ENCODE measurements around the gene DUS2.

Gene DUS2

GRCh38 chr16:68068926-68069325 is 45.8 kb downstream of the DUS2 start:
- Histone ChIP-seq H3K27ac (ENCODE audit: insufficient read depth in 1 of 2, low read depth in 1 of 2, low read length in 2 of 2, poor library complexity in 1 of 2, severe bottlenecking in 2 of 2) (no peak overlapping the region), H3K9me3 (ENCODE audit: control extremely low read depth in 1 of 5, control insufficient read depth in 4 of 5, insufficient read depth in 2 of 5, low read depth in 1 of 5, low read length in 4 of 5) (no peaks in the 10 kb centered on the region), H3K27me3 (replicated peaks in 2 of 5; ENCODE audit: control insufficient read depth in 4 of 5, insufficient read depth in 5 of 5, low read length in 4 of 5) (no peaks in the 10 kb centered on the region), H3K36me3 (ENCODE audit: control insufficient read depth in 4 of 4, insufficient read depth in 4 of 4, low read length in 3 of 4) (peaks cover 6 to 53% (median 39%) of the 10 kb centered on the region in 4 experiments), H3K4me3 (ENCODE audit: control insufficient read depth in 1 of 7, extremely low read depth in 1 of 7, insufficient read depth in 4 of 7, low read depth in 2 of 7, low read length in 6 of 7) (no peak overlapping the region), H3K4me1 (ENCODE audit: control extremely low read depth in 1 of 4, control insufficient read depth in 4 of 4, insufficient read depth in 4 of 4, low read length in 3 of 4) (peaks cover 4 to 44% (median 16%) of the 10 kb centered on the region in 4 experiments)
- ChIA-PET POLR2A (interaction anchor here (1.0 kb wide), 1 partner anchor 100 kb away, joined by 3 read pairs; the partner anchor contains the start of gene SLC12A4), CTCF (interaction anchor here (0.8 to 5.6 kb wide), 2 partner anchors 15 to 165 kb away, joined by 3 to 34 read pairs; partner anchors contain the start of gene NFATC3)
- 98% methylated on average over 7 of the region's 9 CpGs for WGBS (ENCODE audit: insufficient coverage)
- DNase-seq = no peak

GRCh38 chr16:68069511-68070248 is 46.6 kb downstream of the DUS2 start:
- WGBS (ENCODE audit: insufficient coverage) = 82% methylated on average over 6 of the region's 7 CpGs
- Histone ChIP-seq H3K27ac (ENCODE audit: insufficient read depth in 1 of 2, low read depth in 1 of 2, low read length in 2 of 2, poor library complexity in 1 of 2, severe bottlenecking in 2 of 2) (no peak overlapping the region), H3K27me3 (replicated peaks in 2 of 5; ENCODE audit: control insufficient read depth in 4 of 5, insufficient read depth in 5 of 5, low read length in 4 of 5) (no peaks in the 10 kb centered on the region), H3K36me3 (ENCODE audit: control insufficient read depth in 4 of 4, insufficient read depth in 4 of 4, low read length in 3 of 4) (peaks cover 6 to 55% (median 39%) of the 10 kb centered on the region in 4 experiments), H3K4me1 (ENCODE audit: control extremely low read depth in 1 of 4, control insufficient read depth in 4 of 4, insufficient read depth in 4 of 4, low read length in 3 of 4) (peaks cover 4 to 45% (median 23%) of the 10 kb centered on the region in 4 experiments), H3K4me3 (ENCODE audit: control insufficient read depth in 1 of 7, extremely low read depth in 1 of 7, insufficient read depth in 4 of 7, low read depth in 2 of 7, low read length in 6 of 7) (no peak overlapping the region), H3K9me3 (ENCODE audit: control extremely low read depth in 1 of 5, control insufficient read depth in 4 of 5, insufficient read depth in 2 of 5, low read depth in 1 of 5, low read length in 4 of 5) (no peaks in the 10 kb centered on the region)
- ChIA-PET CTCF (interaction anchor here (0.8 to 5.6 kb wide), 4 partner anchors 14 to 165 kb away, joined by 3 to 34 read pairs (median 4); partner anchors contain the start of gene NFATC3), POLR2A (interaction anchor here (1.0 kb wide), 1 partner anchor 101 kb away, joined by 3 read pairs; the partner anchor contains the start of gene SLC12A4)
- DNase-seq = no peak

GRCh38 chr16:68070249-68070730 is 47.2 kb downstream of the DUS2 start:
- H3K4me1 ChIP-seq (ENCODE audit: control extremely low read depth in 1 of 4, control insufficient read depth in 4 of 4, insufficient read depth in 4 of 4, low read length in 3 of 4) = peaks cover 4 to 46% (median 28%) of the 10 kb centered on the region in 4 experiments
- H3K27ac ChIP-seq (ENCODE audit: insufficient read depth in 1 of 2, low read depth in 1 of 2, low read length in 2 of 2, poor library complexity in 1 of 2, severe bottlenecking in 2 of 2) = no peak overlapping the region
- no peaks in the 10 kb centered on the region for H3K27me3 ChIP-seq (replicated peaks in 2 of 5; ENCODE audit: control insufficient read depth in 4 of 5, insufficient read depth in 5 of 5, low read length in 4 of 5)
- ChIA-PET POLR2A (no interaction called here), CTCF (interaction anchor here (1.3 to 6.7 kb wide), 4 partner anchors 7 to 159 kb away, joined by 4 to 51 read pairs (median 19); partner anchors contain the start of gene NFATC3)
- peaks cover 6 to 55% (median 41%) of the 10 kb centered on the region in 4 experiments for H3K36me3 ChIP-seq (ENCODE audit: control insufficient read depth in 4 of 4, insufficient read depth in 4 of 4, low read length in 3 of 4)
- H3K4me3 ChIP-seq (ENCODE audit: control insufficient read depth in 1 of 7, extremely low read depth in 1 of 7, insufficient read depth in 4 of 7, low read depth in 2 of 7, low read length in 6 of 7) = no peak overlapping the region
- H3K9me3 ChIP-seq (ENCODE audit: control extremely low read depth in 1 of 5, control insufficient read depth in 4 of 5, insufficient read depth in 2 of 5, low read depth in 1 of 5, low read length in 4 of 5) = no peaks in the 10 kb centered on the region
- DNase-seq = no peak
- 55% methylated on average over 2 of the region's 2 CpGs for WGBS (ENCODE audit: insufficient coverage)

DNA sequence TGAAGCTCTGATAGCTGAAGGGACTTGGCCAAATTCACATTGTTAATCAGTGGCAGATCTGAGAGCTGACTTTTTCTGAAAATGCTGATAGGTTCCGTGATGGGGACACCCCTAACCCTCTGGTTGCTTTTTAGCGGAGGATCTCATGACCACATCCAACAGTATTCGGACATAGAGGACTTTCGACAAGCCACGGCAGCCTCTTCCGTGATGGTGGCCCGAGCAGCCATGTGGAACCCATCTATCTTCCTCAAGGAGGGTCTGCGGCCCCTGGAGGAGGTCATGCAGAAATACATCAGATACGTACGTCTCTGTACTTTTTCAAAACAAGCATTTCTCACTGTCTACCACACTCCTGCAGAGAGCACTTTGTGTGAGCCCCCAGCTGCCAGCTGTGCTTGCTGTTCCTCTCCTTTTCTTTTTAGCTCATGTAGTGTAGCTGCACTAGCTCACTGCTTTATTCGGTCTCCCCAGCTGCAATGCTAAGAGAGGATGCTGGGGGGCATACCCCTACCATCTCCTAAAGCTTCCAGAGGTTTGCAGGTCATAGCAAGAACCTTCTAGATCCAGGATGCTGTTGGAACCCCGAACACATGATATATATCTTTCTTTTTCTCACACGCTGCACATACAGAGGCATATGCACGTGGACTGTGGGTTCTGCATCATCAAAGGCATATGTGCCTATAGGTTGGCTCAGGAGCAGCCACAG is 47.9 kb downstream of the DUS2 start:
- DNase-seq = no peak
- no peaks in the 10 kb centered on the region for H3K27me3 ChIP-seq (replicated peaks in 2 of 5; ENCODE audit: control insufficient read depth in 4 of 5, insufficient read depth in 5 of 5, low read length in 4 of 5)
- H3K4me1 ChIP-seq (ENCODE audit: control extremely low read depth in 1 of 4, control insufficient read depth in 4 of 4, insufficient read depth in 4 of 4, low read length in 3 of 4) = peaks cover 4 to 53% (median 35%) of the 10 kb centered on the region in 4 experiments
- POLR2A ChIA-PET = interaction anchor here (0.6 kb wide), 1 partner anchor 162 kb away, joined by 4 read pairs; no protein-coding TSS in a partner anchor
- H3K36me3 ChIP-seq (ENCODE audit: control insufficient read depth in 4 of 4, insufficient read depth in 4 of 4, low read length in 3 of 4) = peaks cover 6 to 59% (median 42%) of the 10 kb centered on the region in 4 experiments
- no peaks in the 10 kb centered on the region for H3K9me3 ChIP-seq (ENCODE audit: control extremely low read depth in 1 of 5, control insufficient read depth in 4 of 5, insufficient read depth in 2 of 5, low read depth in 1 of 5, low read length in 4 of 5)
- no peak overlapping the region for H3K4me3 ChIP-seq (ENCODE audit: control insufficient read depth in 1 of 7, extremely low read depth in 1 of 7, insufficient read depth in 4 of 7, low read depth in 2 of 7, low read length in 6 of 7)
- 99% methylated on average over 12 of the region's 14 CpGs for WGBS (ENCODE audit: insufficient coverage)
- no peak overlapping the region for H3K27ac ChIP-seq (ENCODE audit: insufficient read depth in 1 of 2, low read depth in 1 of 2, low read length in 2 of 2, poor library complexity in 1 of 2, severe bottlenecking in 2 of 2)
- CTCF ChIA-PET = interaction anchor here (0.5 to 6.7 kb wide), 6 partner anchors 7 to 170 kb away, joined by 4 to 51 read pairs (median 4); partner anchors contain the start of gene NFATC3

DNA sequence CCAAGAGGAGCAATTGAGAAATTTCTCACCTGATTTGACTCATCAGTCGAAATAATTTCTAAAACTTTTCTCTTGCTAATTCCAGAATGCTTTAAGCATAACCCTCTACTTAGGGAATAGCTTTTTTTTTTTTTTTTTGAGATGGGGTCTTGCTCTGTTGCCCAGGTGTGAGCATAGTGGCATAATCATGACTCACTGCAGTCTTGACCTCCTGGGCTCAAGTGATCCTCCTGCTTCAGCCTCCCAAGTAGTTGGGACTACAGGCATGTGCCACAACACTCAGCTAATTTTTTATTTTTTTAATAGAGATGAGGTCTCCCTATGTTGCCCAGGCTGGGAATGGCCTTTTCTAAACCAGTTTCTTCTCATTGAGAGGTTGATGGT is 48.4 kb downstream of the DUS2 start:
- WGBS (ENCODE audit: insufficient coverage) = no CpG with 5 or more reads among the region's 1 CpG
- peaks cover 4 to 58% (median 37%) of the 10 kb centered on the region in 4 experiments for H3K4me1 ChIP-seq (ENCODE audit: control extremely low read depth in 1 of 4, control insufficient read depth in 4 of 4, insufficient read depth in 4 of 4, low read length in 3 of 4)
- no peak for DNase-seq
- peaks cover 5 to 59% (median 42%) of the 10 kb centered on the region in 4 experiments for H3K36me3 ChIP-seq (ENCODE audit: control insufficient read depth in 4 of 4, insufficient read depth in 4 of 4, low read length in 3 of 4)
- H3K27ac ChIP-seq (ENCODE audit: insufficient read depth in 1 of 2, low read depth in 1 of 2, low read length in 2 of 2, poor library complexity in 1 of 2, severe bottlenecking in 2 of 2) = no peak overlapping the region
- no peaks in the 10 kb centered on the region for H3K27me3 ChIP-seq (replicated peaks in 2 of 5; ENCODE audit: control insufficient read depth in 4 of 5, insufficient read depth in 5 of 5, low read length in 4 of 5)
- H3K9me3 ChIP-seq (ENCODE audit: control extremely low read depth in 1 of 5, control insufficient read depth in 4 of 5, insufficient read depth in 2 of 5, low read depth in 1 of 5, low read length in 4 of 5) = no peaks in the 10 kb centered on the region
- ChIA-PET CTCF (interaction anchor here (1.2 to 6.7 kb wide), 3 partner anchors 8 to 50 kb away, joined by 4 to 51 read pairs (median 34); partner anchors contain the start of gene NFATC3), POLR2A (interaction anchor here (0.6 kb wide), 1 partner anchor 161 kb away, joined by 4 read pairs; no protein-coding TSS in a partner anchor)
- no peak overlapping the region for H3K4me3 ChIP-seq (ENCODE audit: control insufficient read depth in 1 of 7, extremely low read depth in 1 of 7, insufficient read depth in 4 of 7, low read depth in 2 of 7, low read length in 6 of 7)

- ChIA-PET POLR2A (interaction anchor here (0.6 kb wide), 1 partner anchor 161 kb away, joined by 4 read pairs; no protein-coding TSS in a partner anchor), CTCF (interaction anchor here (0.9 to 6.7 kb wide), 6 partner anchors 9 to 130 kb away, joined by 3 to 51 read pairs (median 4); partner anchors contain the start of genes DDX28, DUS2 and NFATC3)
- H3K27me3 ChIP-seq (replicated peaks in 2 of 5; ENCODE audit: control insufficient read depth in 4 of 5, insufficient read depth in 5 of 5, low read length in 4 of 5) = no peaks in the 10 kb centered on the region
- H3K36me3 ChIP-seq (ENCODE audit: control insufficient read depth in 4 of 4, insufficient read depth in 4 of 4, low read length in 3 of 4) = peaks cover 5 to 60% (median 41%) of the 10 kb centered on the region in 4 experiments
- DNase-seq = no peak
- no peak overlapping the region for H3K27ac ChIP-seq (ENCODE audit: insufficient read depth in 1 of 2, low read depth in 1 of 2, low read length in 2 of 2, poor library complexity in 1 of 2, severe bottlenecking in 2 of 2)
- no peaks in the 10 kb centered on the region for H3K9me3 ChIP-seq (ENCODE audit: control extremely low read depth in 1 of 5, control insufficient read depth in 4 of 5, insufficient read depth in 2 of 5, low read depth in 1 of 5, low read length in 4 of 5)
- peaks cover 4 to 60% (median 38%) of the 10 kb centered on the region in 4 experiments for H3K4me1 ChIP-seq (ENCODE audit: control extremely low read depth in 1 of 4, control insufficient read depth in 4 of 4, insufficient read depth in 4 of 4, low read length in 3 of 4)
- 100% methylated on average over 2 of the region's 9 CpGs for WGBS (ENCODE audit: insufficient coverage)
- no peak overlapping the region for H3K4me3 ChIP-seq (ENCODE audit: control insufficient read depth in 1 of 7, extremely low read depth in 1 of 7, insufficient read depth in 4 of 7, low read depth in 2 of 7, low read length in 6 of 7)
Measured at GRCh38 chr16:68072038-68072695, 49.1 kb downstream of the DUS2 start.

Data from common myeloid progenitor, CD34-positive (primary cell).